H9 (cell line): Measurements from ENCODE around the gene FBLN1. TPM values are rescaled to one million over a fixed set of nuclear protein-coding genes. Genes with fewer than 3 reads are reported as not detected.

Source experiments
- DNase-seq: peaks from one replicate; pipeline ENCODE4 v3.0.0-alpha.2; 2017
- H2AFZ ChIP-seq: one replicate; pipeline ENCODE4 v1.6.1; 2013; ENCODE audit warnings: mild to moderate bottlenecking, low read length, control low read depth, moderate library complexity
- H2AK5ac ChIP-seq: 2 replicates; pipeline ENCODE4 v1.6.1; 2013; ENCODE audit warnings: low read length, control low read depth, mixed read lengths; ENCODE audit not compliant: insufficient read length
- H2BK120ac ChIP-seq: one replicate; pipeline ENCODE4 v1.6.1; 2013; ENCODE audit warnings: low read depth, mild to moderate bottlenecking, low read length, control low read depth, inconsistent platforms; ENCODE audit not compliant: poor library complexity, severe bottlenecking
- H2BK12ac ChIP-seq: 2 replicates; pipeline ENCODE4 v1.6.1; 2013; ENCODE audit warnings: low read length, control low read depth, mixed read lengths, low read depth; ENCODE audit not compliant: insufficient read length
- H2BK15ac ChIP-seq: 2 replicates; pipeline ENCODE4 v1.6.1; 2013; ENCODE audit warnings: low read depth, low read length, control low read depth
- H2BK20ac ChIP-seq: one replicate; pipeline ENCODE4 v1.6.1; 2013; ENCODE audit warnings: low read depth, mild to moderate bottlenecking, low read length, control low read depth, inconsistent platforms; ENCODE audit not compliant: poor library complexity, severe bottlenecking
- H2BK5ac ChIP-seq: 2 replicates; pipeline ENCODE4 v1.6.1; 2013; ENCODE audit warnings: low read length, control low read depth, mixed read lengths; ENCODE audit not compliant: insufficient read length
- H3K14ac ChIP-seq: 2 replicates; pipeline ENCODE4 v1.6.1; 2013; ENCODE audit warnings: low read length, control low read depth; ENCODE audit not compliant: insufficient read depth
- H3K18ac ChIP-seq: 2 replicates; pipeline ENCODE4 v1.6.1; 2013; ENCODE audit warnings: low read depth, mild to moderate bottlenecking, mixed read lengths, low read length, control low read depth; ENCODE audit not compliant: insufficient read length
- H3K23ac ChIP-seq: 2 replicates; pipeline ENCODE4 v1.6.1; 2013; ENCODE audit warnings: low read length, control low read depth, mixed read lengths, low read depth; ENCODE audit not compliant: insufficient read length
- H3K23me2 ChIP-seq: 2 replicates; pipeline ENCODE4 v1.6.1; 2013; ENCODE audit warnings: low read depth, mild to moderate bottlenecking, mixed read lengths, low read length, control low read depth; ENCODE audit not compliant: insufficient read length, poor library complexity, severe bottlenecking
- H3K27ac ChIP-seq: 2 replicates; pipeline ENCODE4 v1.5.1; 2013; ENCODE audit warnings: low read length, control low read depth, mixed read lengths, low read depth; ENCODE audit not compliant: insufficient read length
- H3K27me3 ChIP-seq: 2 replicates; pipeline ENCODE4 v1.6.1; 2013; ENCODE audit warnings: low read length, control low read depth, inconsistent platforms; ENCODE audit not compliant: insufficient read depth
- H3K4ac ChIP-seq: 2 replicates; pipeline ENCODE4 v1.6.1; 2013; ENCODE audit warnings: low read depth, mild to moderate bottlenecking, control low read depth, inconsistent platforms, low read length, moderate library complexity
- H3K4me1 ChIP-seq: 2 replicates; pipeline ENCODE4 v1.6.1; 2013; ENCODE audit warnings: low read length, control low read depth, inconsistent platforms; ENCODE audit not compliant: insufficient read depth
- H3K4me2 ChIP-seq: 2 replicates; pipeline ENCODE4 v1.6.1; 2013; ENCODE audit warnings: low read length, control low read depth, mixed read lengths; ENCODE audit not compliant: insufficient read length, insufficient read depth
- H3K56ac ChIP-seq: 2 replicates; pipeline ENCODE4 v1.6.1; 2013; ENCODE audit warnings: low read depth, mild to moderate bottlenecking, mixed read lengths, low read length, control low read depth; ENCODE audit not compliant: insufficient read length
- H3K79me1 ChIP-seq: 2 replicates; pipeline ENCODE4 v1.6.1; 2013; ENCODE audit warnings: low read depth, mild to moderate bottlenecking, moderate library complexity, low read length, control low read depth, inconsistent platforms; ENCODE audit not compliant: insufficient read depth, poor library complexity, severe bottlenecking
- H3K79me2 ChIP-seq: 2 replicates; pipeline ENCODE4 v1.6.1; 2013; ENCODE audit warnings: low read length, control low read depth, inconsistent platforms; ENCODE audit not compliant: insufficient read depth
- H3K9ac ChIP-seq: 2 replicates; pipeline ENCODE4 v1.6.1; 2013; ENCODE audit warnings: low read length, control low read depth, mixed read lengths; ENCODE audit not compliant: insufficient read length; ENCODE audit errors: extremely low read depth
- H3K9me3 ChIP-seq: one replicate; pipeline ENCODE4 v1.6.1; 2013; ENCODE audit warnings: low read depth, low read length, inconsistent platforms; ENCODE audit not compliant: control insufficient read depth
- H3T11ph ChIP-seq: one replicate; pipeline ENCODE4 v1.6.1; 2013; ENCODE audit warnings: mild to moderate bottlenecking, low read length, control low read depth, inconsistent platforms
- H4K20me1 ChIP-seq: one replicate; pipeline ENCODE4 v1.6.1; 2013; ENCODE audit not compliant: control insufficient read depth, insufficient read length, insufficient read depth
- H4K5ac ChIP-seq: 2 replicates; pipeline ENCODE4 v1.6.1; 2013; ENCODE audit warnings: low read depth, mild to moderate bottlenecking, mixed read lengths, low read length, control low read depth; ENCODE audit not compliant: insufficient read length
- H4K8ac ChIP-seq: replicated peaks from 2 replicates; pipeline ENCODE4 v1.6.1; 2013; ENCODE audit warnings: low read length, control low read depth, mixed read lengths, low read depth; ENCODE audit not compliant: insufficient read length
- H4K91ac ChIP-seq: 2 replicates; pipeline ENCODE4 v1.6.1; 2013; ENCODE audit warnings: low read depth, mild to moderate bottlenecking, moderate library complexity, mixed read lengths, low read length, control low read depth; ENCODE audit not compliant: insufficient read length
- H3K27ac Mint-ChIP-seq, 3 experiments: 2 replicates in 2 of 3; 3 replicates in 1 of 3; pipeline ENCODE4 v1.8.0; 2020 to 2021; ENCODE audit warnings: mixed read lengths in 3 of 3, mild to moderate bottlenecking in 1 of 3, moderate library complexity in 1 of 3
- H3K27me3 Mint-ChIP-seq: 2 replicates; pipeline ENCODE4 v1.8.0; 2021; ENCODE audit warnings: low read depth, mild to moderate bottlenecking, moderate library complexity, mixed read lengths
- H3K36me3 Mint-ChIP-seq, 3 experiments: 2 replicates in 2 of 3; 3 replicates in 1 of 3; pipeline ENCODE4 v1.8.0; 2020 to 2021; ENCODE audit warnings: low read depth in 3 of 3, mixed read lengths in 3 of 3; ENCODE audit not compliant: insufficient read depth in 1 of 3
- H3K4me1 Mint-ChIP-seq, 2 experiments: 2 replicates each; pipeline ENCODE4 v1.8.0; 2020; ENCODE audit warnings: mixed read lengths in 2 of 2
- H3K4me3 Mint-ChIP-seq, 2 experiments: 2 replicates in 1 of 2; 3 replicates in 1 of 2; pipeline ENCODE4 v1.8.0; 2020 to 2021; ENCODE audit warnings: mild to moderate bottlenecking in 2 of 2, mixed read lengths in 2 of 2, moderate library complexity in 1 of 2
- H3K9me3 Mint-ChIP-seq, 2 experiments: 2 replicates in 1 of 2; 3 replicates in 1 of 2; pipeline ENCODE4 v1.8.0; 2020; ENCODE audit warnings: mild to moderate bottlenecking in 2 of 2, mixed read lengths in 2 of 2, moderate library complexity in 1 of 2
- CTCF ChIP-seq: fragments of 200-600 bp; sonication (generic); conservative IDR thresholded peaks from 3 replicates; pipeline ENCODE4 v1.8.0; 2021; ENCODE audit warnings: antibody characterized with exemption, mild to moderate bottlenecking
- WGBS: extraction: QIAGEN DNeasy Blood & Tissue Kit; methylation state at CpG from one replicate; pipeline ENCODE4 v1.1.7; 2013; ENCODE audit warnings: missing lambda C conversion rate, low lambda C conversion rate, mixed read lengths; ENCODE audit not compliant: insufficient read length; ENCODE audit errors: extremely low coverage; 5-methylcytosine and 5-hydroxymethylcytosine counted together
- total RNA-seq: library from RNA; stranded (reverse); gene quantifications from 2 replicates; pipeline ENCODE4 v1.2.1, GENCODE V29; 2021

Gene FBLN1
- total RNA-seq, 1 experiment from 2014 or later = 140 TPM

DNA sequence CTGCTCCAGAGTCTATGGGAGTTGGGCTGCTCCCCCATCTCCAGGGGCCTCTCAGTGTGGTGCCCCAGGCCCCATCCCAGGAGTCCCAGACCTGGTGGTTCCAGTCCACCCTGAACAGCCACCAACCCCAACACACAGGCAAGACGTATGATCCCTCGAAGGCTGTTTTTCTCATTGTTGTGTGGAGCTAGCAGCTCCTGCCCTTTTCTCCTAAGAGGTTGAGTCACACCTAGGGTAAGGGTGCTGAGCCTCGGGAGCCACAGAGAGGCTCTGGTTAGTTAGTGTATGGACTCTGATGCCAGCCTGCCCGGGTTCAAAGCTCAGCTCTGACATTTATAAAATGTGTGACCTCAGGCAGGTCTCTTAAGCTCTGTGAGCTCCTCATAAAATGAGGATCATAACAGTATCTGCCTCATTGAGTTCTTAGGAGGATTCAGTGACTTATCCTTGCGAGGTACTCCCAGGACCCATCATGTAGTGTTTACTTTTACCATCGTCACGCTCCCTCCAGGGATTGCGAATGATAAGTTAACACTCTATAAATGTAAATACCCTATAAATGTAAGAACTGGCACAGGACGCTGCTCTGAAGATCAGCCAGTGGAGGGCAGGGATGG lies 47.2 kb downstream of the FBLN1 start:
- Histone ChIP-seq H3K18ac (no peak overlapping the region), H2BK5ac (no peak overlapping the region), H3K79me2 (no peaks in the 10 kb centered on the region), H3K79me1 (no peaks in the 10 kb centered on the region), H4K20me1 (no peaks in the 10 kb centered on the region), H3K27ac (no peak overlapping the region), H2AK5ac (no peak overlapping the region), H4K8ac (no peak overlapping the region), H3K56ac (no peak overlapping the region), H3K14ac (no peak overlapping the region), H3K23ac (no peak overlapping the region), H2BK15ac (no peak overlapping the region), H3T11ph (no peak overlapping the region), H3K9me3 (no peaks in the 10 kb centered on the region), H2AFZ (no peak overlapping the region), H3K23me2 (no peaks in the 10 kb centered on the region), H3K4ac (no peak overlapping the region), H3K27me3 (no peaks in the 10 kb centered on the region), H3K4me2 (no peak overlapping the region), H4K5ac (no peak overlapping the region), H3K4me1 (no peaks in the 10 kb centered on the region), H2BK120ac (no peak overlapping the region), H2BK12ac (no peak overlapping the region), H4K91ac (no peak overlapping the region), H2BK20ac (no peak overlapping the region), H3K9ac (no peak overlapping the region)
- WGBS = no CpG with 5 or more reads among the region's 9 CpGs
- Mint-ChIP-seq H3K9me3 (no peaks in the 10 kb centered on the region), H3K4me1 (peaks cover 6 to 24% of the 10 kb centered on the region in 2 experiments), H3K4me3 (no peak overlapping the region), H3K27me3 (no peaks in the 10 kb centered on the region; the same call in 1 of the 2 replicates), H3K27ac (no peak overlapping the region), H3K36me3 (peaks cover 38 to 67% (median 63%) of the 10 kb centered on the region in 3 experiments)
- no peak for DNase-seq
- TF ChIP-seq CTCF = no peak
